Activated effector memory CD4-positive, alpha-beta T cell treated with anti-CD3 and anti-CD28 coated beads, Interleukin-2, amount 50 U/mL, for 16 hours (primary cell): ENCODE results near the gene CLIC6.

ENCODE experiments used
- DNase-seq: peaks from one replicate; pipeline ENCODE4 v3.0.0-alpha.2; 2020

The CLIC6 gene

DNA sequence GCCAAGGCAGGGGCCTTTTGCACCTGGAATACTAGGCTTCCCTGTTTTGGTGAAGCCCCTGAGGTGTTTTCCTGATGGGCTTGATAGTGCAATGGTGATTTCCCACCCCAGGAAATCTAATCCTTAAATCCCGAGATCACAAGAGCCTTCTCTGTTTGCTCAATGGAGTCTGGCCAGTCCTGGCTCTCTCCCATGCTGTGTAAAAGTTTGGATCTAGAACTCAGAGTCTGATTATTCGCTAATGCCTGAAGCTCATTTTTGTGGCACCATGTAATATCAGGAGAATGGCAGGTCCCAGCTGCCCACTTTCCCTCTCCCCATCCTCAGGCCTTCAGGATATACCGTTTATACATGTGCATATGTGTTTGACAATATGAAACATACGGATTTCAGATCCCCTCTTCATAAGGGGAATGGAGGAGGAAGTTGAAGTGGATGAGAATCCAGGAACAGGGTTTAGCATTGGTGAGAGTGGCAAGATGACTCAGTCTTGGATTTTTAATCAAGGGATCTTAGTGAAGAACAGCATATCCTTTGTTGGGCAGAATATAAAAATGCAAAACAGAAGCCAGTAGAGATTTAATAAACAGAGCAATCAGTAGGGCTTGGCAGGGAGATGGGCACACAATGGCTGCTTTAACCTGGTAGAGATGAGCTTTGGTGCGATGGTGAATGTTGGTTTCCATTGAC, 62.1 kb downstream of the CLIC6 start:
- DNase-seq: no peak

DNA sequence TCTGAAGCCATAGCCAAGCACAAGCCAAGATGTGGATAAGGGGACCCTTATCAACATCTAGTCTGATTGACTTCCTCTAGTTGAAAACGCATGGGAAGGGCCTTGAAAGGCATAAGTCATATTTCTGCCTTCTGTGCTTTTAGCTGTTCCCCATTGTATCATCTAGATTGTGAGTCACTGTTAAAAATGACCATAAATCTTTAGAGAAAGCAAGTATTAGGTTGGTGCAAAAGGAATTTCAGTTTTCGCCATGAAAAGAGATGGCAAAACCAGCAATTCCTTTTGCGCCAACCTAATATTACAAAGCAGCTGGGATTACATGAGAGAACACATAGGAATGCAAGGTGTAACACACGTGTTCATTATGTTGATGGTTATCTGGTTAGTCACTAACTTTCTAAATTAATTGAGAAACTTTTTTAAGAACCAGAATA, 63.6 kb downstream of the CLIC6 start:
- no peak for DNase-seq

DNA sequence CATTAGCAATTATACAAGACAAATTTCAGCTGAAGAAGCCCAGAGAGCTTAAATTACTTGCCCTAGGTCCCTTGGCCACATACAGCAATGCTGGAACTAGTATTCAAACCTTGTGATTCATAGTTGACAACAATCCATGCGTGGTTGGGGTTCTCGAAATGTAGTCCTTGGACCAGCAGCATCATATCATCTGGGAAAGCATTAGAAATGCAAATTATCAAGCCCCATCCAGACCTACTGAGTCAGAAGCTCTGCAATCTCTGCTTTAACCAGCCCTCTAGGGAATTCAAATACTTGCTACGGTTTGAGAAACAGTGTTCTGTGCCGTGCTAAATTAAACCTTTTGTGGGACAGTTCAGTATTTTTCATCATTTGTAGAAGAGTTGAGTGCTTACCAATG, 65.1 kb downstream of the CLIC6 start:
- DNase-seq: no peak

DNA sequence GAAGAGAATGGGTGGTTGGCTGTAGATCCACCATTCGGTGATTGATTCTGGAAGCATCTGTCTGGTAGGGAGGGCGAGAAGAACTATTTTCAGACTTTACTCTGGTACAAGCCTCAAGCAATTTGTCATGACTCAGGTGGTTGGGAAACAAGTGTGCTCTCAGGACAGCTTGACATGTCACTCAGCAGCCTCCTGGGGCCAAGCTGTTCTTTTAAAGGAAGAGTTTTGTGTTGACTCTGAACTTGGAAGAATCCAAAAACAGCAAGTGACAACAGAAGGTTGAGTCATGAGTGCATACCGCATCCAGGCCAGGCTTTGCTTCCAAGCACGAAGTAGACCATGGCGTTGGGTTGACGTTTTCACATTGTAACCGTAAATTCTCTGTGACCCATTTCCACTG, 65.9 kb downstream of the CLIC6 start:
- no peak for DNase-seq

DNA sequence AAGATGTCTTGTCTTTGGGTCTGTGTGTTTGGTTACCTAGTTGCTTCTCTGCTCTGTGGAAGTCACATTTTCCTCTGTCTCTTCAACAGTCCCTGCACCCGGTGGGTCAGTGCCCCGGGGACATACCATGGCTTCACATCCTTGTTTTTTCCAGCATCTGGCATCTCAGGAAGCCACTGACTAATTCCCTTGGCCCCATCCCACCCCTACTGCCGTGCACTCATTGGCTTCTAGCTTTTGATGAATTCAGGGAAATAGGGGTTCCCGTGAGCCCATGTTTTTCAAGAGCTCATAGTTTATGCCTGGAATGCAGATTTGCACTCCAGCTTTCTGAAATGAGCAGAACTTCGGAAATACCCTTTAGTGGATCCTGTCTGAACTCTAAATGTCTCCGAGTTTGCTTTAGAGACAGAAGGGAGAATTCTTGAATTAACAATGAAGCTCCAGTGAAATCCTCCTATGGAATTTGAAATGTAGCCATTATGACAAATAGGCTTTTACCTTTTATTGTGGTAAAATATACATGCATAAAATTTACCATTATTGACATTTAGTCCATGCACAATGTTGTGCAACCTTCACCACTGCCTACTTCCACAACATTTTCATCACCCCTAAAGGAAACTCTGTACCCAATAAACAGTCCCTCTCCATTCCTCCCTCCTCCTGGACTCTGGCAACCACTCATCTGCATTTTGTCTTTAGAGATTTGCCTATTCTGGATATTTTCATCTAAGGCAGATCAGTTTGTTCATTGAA, 67.5 kb downstream of the CLIC6 start:
- DNase-seq: no peak

DNA sequence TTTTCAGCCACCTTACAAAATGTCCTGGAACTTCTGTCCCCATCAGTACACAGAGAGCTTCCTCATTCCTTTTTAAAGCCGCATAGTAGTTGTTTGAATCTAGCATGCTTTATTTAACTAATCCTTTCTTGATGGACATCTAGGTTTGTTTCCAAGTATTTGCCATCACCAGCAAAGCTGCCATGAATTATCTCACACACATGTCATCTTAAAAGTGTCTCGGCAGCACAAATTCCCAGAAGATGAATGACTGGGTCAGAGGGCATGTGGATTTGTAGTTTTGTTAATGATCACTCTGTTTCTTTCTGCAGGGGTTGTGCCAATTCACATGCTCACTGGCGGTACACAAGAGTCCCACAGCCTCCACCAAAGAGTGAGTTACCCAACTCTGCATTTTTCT, 68.3 kb downstream of the CLIC6 start:
- DNase-seq: no peak

DNA sequence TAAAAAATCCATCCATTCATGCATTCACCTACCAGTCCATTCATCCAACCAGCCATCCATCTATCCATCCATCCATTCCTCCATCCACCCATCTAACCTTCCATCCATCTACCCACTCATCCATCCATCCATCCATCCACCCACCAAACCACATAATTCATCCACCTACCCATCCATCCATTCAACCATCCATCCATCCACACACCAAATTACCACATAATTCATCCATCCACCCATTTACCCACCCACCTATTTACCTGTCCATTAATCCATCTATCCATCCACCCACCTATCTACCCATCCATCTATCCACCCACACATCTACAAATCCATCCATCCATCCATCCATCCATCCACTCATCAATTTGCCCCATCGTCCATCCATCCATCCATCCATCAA, 71.4 kb downstream of the CLIC6 start:
- DNase-seq: no peak

DNA sequence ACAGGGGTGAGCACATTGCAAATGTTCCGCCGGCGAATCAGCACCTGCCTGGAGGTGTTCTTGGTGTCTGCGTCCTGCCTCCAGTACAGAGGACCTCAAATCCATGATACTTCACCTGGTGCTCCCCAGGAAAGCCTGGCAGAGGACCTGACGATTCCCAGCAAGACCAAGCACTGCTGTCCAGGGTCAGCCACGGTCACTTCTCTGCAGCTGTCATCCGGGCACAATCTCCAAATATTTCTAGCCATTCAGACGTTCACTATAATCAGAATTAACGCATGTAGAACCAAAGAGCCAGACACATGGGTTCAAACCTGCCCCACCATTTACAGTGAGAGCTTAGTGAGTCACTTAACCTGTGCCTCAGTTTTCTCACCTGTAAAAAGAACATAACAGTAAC, 74.5 kb downstream of the CLIC6 start:
- DNase-seq: no peak

DNA sequence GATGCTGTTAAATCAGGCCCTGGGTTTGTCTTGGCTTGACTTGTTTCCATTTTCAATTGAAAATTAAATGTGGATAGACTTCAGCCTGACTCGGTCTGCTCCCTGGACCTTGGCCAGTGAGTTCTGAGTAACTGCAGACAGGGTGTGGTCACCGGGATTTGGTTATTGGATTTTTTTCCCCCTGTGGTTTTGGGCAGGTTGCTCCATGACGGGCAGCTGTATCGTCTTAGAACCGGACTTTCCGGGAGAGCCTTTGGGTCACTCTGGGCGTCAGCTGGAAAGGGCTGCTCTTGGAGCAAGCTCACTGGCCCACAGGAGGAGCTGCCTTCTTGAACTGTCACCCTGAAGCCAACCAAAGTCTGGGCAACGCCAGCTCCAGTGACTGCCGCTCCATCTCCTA, 75.0 kb downstream of the CLIC6 start:
- no peak for DNase-seq

DNA sequence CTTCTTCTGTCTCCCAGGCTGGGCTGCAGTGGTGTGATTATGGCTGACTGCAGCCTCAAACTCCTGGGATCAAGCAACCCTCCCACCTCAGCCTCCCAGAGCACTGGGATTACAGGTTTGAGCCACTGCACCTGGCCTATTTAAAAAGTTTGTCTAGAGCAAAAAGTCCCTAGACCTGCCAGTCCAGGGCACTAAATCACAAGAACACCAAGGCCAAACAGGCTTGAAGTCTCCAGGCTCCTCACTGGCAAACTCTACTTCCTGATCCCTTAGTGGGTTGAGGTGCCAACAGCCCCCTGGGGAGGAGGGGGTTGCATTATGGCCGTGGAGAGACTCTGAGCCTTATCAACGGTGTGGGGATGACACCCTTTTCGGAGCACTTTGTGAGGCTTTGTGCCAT, 76.0 kb downstream of the CLIC6 start:
- no peak for DNase-seq

DNA sequence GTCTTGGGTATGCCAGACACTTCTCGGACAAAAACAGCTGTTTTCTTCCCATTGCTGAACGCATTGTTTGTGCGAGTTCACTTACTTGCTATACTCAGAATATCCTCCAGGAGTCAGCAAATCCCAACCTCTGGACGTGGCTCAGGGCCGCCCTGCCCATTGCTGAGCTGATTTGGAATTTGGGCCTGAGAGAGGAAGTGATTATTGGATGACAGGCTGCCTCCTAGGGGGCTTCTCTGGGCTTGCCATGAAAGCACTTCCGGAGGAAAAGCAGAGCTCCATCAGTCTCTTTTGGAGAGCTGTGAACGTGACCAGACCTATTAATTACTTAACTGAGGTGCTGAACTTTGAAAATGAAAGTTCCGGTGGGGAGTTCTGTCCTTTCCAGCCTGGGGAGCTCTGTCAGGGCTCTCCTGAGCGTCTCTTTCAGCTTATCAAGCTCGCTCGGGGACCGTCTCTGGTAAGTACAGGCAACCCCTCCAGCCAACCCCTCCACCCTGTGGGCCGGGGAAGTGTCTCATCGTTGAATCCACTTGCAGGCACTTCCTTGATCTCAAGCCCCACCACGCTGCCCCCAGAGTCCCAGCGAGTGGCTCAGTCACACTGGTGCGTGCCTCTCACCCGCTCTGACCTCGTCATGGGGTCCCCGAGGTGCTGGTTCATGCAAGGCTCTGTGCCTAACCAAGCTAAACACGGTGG, 76.9 kb downstream of the CLIC6 start:
- peak; percentile 80 for DNase-seq

DNA sequence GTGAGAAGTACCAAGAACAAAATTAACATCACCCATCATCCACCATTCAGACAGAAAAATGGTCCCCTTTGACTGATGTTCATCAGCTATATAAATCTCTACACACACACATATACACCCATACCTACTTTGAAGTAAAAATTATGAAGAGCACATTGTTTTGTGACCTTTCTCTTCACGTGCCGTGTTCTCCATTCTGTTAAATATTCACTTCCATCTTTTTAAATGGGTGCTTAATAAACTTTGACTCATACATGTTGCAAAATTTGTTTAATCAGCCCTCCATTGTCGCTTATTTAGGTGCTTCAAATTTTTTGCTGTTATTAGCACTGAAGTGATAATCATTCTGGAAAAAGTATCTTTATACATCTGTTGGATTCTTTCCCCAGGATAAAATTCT, 80.1 kb downstream of the CLIC6 start:
- DNase-seq: no peak

DNA sequence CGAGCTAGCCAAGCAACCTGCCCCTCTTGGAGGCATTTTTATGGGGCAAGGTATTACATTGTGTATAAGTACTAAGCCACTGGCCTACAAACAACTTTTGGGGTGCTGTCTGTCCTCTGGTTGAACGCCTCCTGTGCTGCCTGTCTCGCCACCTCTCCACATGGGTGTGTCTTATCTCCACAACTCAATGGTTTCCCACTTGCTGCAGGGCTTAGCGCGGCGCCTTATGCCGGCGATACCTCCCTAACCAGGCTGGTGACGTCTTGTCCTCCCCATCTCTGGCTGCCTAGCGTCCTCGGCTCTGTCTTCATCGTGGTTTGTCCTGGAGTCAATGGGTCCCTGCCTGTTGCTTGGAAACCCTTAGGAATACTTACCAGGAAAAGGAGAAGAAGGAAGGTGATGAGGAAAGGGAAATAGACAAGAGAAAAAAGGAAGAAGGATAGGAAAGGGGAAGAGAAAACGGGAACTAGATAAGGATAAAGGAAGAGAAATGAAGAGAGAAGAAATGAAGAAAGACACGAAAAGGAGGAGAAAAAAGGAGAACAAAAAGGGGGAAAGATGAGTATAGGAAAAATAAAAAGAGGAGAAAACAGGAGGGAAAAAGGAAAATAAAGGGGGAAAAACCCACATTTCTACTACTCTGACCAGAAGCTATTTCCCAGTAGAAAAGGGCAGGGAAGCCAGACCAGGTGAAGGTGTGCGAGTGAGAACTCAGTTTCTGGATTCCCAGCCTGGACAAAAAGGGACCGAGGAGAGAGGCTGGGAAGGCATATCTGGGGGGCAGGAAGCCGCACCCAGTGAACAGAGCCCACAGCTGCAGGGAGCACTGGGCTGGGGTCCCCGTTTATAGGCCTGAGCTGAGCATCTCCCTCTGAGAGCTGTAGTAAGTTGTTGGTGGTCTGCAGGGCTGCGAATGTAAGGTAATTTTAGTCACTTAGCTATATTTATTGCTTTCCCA, 86.2 kb downstream of the CLIC6 start:
- DNase-seq: no peak

DNA sequence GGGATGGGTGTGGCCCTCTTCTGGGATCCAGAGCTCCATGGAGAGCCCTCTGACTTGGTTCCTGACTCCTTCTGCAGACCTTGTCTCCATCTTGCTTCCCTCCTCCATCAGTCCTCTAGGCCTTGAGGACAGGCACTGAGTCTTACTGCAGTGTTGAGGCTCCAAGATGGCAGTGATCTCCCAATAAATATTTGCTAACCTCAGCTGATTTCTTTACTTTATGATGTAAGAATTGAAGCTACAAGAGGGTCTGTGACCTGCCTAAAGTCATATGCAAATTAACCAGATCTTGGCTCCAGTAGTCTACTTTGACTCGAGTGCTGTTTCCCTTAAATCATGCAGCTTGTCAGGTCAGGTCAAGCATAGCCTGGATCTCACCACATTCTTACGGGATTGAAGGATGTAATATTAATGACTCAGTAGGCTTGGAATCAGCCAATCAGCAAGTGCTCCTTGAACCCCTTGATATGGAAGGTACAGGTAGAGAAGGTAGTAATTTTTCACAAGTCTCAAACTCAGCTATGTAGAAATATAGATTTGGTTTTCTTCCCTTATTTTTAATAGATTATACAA, 93.0 kb downstream of the CLIC6 start:
- no peak for DNase-seq

DNA sequence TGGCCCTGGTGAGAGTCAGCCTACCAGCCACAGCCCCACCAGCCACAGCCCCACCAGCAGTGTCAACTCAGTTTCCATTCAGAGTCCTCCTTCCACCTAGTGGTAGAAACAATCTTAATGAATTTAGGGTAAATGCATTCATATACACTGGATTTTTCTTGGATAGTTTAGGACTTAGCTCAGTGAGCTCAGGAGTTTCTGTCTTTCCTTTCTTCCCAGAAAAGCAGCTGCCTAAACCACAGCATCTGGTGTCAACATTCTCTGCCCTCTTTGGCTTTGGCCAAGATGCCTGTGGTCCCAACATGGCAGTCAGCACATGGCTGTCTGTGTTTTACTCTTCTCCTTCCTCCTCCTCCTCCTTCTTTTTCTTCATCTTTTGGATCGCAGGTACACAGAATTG, 94.0 kb downstream of the CLIC6 start:
- no peak for DNase-seq

DNA sequence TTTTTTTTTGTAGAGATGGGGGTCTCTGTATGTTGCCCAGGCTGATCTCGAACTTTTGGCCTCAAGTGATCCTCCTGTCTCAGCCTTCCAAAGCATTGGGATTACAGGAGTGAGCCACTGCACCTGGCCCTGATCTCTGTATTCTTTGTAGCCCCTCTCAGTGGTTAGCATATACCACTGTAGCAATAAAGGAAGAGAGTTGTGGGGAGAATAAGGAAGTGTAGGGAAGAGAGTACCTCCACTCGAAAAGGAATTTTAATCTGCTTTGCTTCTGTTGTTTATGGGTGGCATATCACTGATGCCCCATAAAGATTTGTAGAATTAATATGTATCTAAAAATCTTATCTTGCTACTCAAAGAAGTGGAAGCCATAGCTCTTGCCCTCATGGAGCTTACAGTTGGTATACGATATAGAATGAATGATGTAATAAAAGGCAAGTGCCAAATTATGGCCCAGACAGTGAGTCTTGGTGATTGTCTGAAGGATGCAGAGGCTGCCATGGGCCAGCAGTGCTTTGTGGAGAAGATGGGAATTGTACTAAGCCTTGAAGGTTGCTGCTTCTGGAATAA, 96.0 kb downstream of the CLIC6 start:
- no peak for DNase-seq

DNA sequence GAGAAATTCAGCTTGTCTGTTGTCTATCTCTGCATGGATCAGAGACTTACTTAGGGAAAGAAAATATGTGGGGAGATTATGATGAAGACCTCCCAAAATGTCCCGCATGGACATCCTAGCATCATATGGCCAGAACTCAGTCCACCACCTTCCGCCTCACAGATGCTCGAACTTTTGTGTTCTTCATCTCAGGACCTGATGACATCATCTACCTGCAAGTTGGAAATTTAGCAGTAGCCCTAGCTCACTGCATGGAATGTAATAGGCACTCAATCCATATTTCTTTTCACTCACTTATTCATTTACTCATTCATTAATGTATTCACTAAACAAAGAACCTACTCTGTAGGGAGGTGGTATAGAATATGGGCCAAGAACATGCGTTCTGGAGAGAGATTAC, 96.8 kb downstream of the CLIC6 start:
- no peak for DNase-seq

DNA sequence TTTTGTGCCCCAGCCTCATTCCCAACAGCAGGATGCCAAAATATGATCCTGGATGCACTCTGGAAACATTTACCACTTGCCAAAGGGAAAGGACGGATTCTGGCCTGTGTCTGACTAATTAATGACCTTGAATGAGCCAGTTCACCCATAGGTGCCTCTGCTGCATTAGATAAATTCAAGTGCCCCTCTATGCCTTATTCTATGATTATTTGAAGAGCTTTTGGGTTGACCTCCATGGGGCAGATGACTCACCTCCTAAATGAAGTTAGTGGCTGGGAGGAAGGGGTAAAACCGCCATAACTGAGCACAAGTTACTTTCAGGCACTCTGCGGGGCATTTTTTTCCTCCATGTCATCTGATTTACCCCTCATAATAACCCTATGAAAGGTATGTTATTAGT, 98.1 kb downstream of the CLIC6 start:
- DNase-seq: no peak
